ENCODE results near the gene TPCN2.

The TPCN2 gene

DNA sequence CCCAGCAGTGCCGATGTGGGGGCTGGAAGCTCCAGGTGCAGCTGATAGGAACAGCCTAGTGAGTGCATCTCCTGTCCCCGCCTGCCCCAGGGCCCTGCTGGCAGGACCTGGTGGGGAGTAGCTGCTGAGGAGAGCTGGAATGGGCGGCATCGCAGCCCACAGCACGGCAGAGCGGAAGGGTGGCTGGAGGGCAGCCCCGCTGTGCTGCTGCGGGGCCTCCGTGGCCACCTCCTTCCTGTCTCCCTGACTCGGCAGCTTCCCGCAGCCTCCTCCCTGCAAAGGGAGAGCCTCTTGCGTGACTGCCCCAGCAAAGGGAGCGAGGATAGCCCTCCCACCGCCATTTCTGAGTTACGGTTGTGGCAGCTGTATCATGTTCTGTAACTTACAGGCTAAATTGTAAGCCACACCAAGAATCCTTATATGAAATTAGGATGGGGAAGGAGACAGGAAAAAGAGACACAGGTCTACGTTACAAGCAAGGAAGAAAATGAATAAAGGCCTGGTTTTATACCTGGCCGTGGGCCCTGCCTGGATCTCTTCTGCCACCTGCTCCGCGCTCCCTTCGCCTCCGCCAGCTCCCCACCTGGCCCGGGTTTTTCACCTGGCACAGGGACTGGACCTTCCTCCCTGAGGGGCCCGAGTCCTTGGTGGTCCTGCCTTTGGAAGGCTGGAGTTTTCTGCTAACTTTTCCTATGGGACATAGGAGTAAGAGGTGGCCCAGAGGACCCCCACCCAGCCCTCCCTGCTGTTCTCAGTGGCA is 10.0 kb downstream of the TPCN2 start:
- no peak for DNase-seq (ENCODE audit: low spot score)

DNA sequence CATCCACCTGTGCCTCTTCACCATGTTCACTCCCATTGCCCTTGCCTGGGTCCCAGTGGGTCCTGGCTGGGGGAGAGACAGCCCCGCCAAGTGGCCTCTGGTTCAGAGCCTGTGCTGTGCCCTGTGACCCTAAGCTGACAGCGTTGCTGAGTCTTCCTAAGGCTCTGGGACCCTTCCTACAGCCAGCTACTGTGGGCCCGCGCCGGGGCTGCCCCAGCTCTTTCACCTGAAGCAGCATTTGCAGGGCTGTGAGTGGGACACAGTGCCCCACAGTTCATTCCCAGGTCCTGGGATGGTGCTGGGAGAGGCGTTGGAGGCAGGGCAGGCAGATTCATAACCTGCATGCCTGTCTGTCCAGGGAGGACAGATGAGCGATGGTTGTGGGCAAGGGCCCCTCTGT is 10.7 kb downstream of the TPCN2 start:
- DNase-seq (ENCODE audit: low spot score), result no peak

DNA sequence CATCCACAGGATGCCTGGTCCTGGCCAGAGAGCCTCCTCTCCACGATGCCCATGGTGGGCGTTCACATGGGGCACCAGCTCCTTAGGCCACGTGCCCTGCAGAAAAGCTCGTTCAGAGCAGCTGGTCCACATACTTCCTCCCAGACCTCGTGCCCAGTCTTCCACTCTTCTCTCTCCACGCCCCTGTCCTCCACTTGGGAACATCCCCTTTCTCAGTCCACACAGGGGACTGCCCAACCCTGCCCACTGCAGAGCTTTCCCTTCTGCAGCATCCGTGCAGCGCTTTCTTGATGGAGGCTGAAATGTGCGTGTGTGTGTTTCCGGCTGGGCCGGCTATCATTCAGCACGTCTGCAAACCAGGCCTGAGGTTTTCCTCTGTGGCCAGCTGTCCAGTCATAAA is 11.3 kb downstream of the TPCN2 start:
- DNase-seq (ENCODE audit: low spot score), result no peak

DNA sequence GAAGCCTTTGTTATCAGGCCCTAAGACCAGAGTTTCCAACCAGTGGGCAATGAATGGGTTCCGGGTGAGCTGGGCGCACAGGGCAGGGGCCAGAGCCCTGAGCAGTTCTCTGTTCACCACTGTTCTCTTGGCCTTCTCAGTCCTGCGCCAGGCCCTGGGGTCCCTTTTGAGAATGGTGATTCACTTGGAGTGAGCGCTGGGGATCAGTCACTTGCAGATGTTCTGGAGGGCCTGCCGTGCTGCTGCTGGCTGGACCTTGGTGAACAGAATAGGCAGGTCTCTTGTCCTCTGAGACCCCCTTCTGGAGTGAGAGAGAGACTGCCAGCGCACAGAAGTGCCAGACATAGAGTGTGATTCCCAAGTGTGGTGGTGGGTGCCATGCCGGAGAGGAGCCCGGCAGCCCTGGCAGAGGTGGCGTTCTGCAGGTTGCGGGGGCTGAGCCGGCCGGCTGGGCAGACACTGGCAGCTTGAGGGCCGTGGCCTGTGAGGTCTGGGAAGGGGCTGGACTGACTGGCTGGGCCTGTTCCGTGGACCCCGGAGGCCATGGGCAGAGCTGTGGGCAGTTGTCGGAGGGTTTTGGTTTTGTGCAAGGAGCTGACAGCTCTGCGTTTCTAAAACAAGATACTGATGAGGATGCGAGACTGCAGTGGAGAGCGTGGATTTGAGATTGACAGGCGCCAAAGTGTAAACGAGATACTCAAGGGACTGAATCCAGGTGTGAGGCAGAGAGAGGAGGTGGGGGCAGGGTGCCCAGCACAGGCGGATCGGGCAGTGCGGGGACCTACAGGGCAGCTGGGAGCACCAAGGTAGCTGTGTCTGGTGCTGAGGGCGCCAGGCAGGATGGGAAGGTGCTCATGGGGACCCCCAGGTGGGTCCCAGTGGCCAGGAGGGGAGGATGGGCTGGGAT is 12.3 kb downstream of the TPCN2 start:
- DNase-seq (ENCODE audit: low spot score), result no peak

DNA sequence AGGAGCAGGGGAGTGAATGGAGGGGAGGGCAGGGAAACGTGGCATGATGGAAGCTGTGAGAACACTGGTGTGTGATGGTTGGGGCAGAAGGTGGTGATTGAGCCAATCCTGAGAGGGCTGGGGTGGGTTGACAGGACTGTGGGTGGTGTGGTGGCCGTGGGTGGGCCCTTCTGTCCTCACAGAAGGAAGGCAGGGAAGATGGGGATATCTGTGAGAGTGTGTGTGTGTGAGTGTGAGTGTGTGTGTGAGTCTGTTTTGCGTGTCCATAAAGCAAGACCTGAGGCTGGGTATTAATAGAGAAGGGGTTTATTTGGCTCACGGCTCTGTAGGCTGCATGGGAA is 13.0 kb downstream of the TPCN2 start:
- no peak for DNase-seq (ENCODE audit: low spot score)

DNA sequence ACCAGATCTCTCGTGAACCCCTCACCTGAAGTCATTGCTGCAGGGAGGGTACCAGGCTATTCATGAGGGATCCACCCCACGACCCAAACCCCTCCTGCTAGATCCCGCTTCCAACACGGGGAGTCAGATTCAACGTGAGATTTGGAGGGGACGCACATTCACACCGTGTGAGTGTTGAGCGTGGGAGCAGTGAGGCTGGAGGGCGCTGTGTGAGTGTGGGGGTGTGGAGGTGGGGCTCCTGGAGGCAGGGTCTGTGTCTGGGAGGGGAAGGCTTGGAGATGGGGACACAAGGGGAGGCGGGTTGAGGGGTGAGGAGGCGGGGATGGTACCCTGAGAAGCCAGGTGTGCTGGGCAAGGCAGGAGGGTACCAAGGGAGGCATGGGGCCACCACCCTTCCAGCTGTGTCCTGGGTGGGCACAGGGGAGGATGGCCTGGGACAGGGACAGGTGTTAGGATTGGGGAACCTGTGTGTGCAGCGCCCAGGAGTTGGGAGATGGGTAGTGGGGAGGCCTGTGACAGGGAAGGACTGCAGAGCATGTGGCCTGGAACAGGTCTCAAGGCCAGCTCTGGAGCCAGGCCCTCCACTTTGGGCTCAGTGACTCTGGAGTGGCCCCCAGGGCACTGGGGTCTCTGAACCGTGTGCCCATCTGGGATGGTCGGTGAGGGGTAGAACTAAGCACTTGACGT is 13.6 kb downstream of the TPCN2 start:
- DNase-seq (ENCODE audit: low spot score), result no peak

DNA sequence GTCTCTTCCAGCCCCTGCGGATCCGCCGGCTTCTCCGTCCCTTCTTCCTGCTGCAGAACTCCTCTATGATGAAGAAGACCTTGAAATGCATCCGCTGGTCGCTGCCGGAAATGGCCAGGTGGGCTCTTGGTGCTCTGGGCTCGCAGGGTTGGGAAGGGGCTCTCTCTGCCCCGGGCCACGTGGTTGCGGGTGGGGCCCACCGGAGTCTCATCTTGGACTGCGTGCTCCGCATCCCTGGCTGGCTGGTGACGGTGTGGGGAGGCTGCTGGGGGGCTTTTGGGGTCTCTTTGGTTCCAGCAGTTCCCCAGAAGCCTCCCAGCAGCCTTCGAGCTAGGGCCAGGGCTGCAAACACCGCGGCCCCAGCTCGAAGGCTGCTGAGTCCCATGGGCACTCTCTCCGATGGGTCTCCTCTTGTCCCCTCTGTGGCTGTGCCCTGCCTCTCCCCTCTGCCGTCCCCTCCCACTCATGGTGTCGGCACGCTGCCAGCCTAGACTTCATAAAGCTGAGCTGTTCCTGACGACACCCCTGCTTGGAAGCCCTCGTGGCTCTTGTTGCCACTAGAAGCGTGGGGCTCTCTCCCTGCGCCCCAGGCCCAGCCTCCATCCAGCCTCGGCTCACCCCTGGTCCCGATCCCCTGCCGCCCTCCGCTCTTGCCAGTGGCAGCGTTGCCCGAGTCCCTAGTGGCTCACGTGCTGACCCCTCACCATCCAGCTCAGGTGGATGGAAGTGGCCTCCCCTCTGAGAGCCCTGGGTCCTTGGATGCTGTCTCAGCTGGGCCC is 14.3 kb downstream of the TPCN2 start:
- DNase-seq (ENCODE audit: low spot score), result no peak

DNA sequence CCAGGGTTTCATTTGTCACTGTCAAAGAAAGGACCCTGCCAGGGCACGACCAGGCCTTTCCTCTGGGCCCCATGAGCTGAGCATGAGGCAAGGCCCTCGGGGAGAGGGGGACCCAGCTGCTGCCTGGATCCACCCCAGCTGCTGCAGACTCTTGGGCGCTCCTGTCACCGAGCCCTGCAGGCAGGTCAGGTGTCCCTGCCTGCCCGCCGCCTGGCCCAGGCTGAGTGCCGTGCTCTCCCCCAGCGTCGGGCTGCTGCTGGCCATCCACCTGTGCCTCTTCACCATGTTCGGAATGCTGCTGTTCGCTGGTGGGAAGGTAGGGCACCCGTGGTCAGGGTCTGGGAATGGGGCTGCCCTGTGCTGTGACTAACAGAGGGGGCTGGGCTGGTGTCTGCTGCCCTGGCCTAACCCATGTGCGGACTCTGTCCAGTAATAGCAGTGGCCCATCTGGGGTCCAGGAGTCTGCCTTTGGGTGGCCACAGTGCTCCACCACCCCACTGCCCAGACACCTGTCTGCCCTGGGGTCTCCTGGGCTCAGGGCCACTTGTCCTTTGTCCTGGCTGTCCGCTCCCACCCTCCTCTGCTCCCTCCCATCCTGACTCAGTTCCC is 15.0 kb downstream of the TPCN2 start:
- no peak for DNase-seq (ENCODE audit: low spot score)

DNA sequence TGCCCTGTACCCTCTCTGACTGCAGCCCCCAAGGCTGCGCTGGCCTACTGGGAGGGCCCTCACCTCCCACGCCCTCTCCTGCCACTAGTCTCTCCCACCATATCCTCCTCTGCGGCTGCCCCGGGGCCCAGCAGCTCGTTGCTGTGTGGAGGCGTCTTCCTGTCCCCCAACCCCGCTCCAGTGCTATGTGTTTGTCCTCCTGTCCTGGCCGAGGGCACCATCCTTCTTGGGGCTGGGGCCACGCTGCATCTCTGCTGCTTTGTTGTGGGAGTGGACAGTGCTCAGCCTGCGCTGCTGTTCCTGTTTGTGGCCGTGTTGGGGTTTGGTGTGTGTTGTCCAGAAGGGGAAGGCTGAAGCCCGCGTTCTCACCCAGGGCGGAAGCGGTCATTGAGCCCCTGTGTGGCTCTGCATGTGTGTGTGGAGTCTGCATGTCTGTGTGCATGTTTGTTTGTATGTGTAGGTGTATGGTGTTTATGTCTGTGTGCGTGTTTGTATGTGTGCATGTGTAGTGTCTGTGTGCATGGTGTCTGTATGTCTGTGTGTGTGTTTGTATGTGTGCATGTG is 15.7 kb downstream of the TPCN2 start:
- DNase-seq (ENCODE audit: low spot score), result no peak

DNA sequence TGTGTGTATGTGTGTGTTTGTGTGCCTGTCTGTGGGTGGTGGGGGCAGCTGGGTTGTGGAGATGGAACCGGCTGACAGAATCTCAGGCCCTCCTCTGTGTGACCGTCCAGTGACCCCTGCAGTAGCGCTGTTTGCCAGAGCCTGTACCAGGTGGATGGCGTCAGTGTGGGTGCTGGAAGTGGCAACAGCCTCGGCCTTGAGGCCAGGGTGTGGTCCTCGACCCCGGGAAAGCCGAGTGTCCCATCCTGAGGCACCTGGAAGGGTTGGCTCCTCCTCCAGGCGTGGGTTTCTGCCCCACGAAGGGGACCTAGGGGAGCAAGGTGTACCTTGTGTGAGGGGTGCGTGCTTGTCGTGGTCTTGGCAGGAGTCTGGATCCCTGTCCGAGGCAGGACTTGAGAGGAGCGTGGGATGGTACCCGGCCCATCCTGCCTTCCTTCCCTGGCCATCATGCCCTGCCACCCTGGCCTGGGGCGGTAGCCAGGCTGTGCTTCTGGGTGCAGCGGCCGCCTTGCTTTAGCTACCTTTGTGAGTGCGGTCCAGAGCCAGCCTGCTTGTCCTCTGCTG is 16.5 kb downstream of the TPCN2 start:
- DNase-seq (ENCODE audit: low spot score), result no peak

DNA sequence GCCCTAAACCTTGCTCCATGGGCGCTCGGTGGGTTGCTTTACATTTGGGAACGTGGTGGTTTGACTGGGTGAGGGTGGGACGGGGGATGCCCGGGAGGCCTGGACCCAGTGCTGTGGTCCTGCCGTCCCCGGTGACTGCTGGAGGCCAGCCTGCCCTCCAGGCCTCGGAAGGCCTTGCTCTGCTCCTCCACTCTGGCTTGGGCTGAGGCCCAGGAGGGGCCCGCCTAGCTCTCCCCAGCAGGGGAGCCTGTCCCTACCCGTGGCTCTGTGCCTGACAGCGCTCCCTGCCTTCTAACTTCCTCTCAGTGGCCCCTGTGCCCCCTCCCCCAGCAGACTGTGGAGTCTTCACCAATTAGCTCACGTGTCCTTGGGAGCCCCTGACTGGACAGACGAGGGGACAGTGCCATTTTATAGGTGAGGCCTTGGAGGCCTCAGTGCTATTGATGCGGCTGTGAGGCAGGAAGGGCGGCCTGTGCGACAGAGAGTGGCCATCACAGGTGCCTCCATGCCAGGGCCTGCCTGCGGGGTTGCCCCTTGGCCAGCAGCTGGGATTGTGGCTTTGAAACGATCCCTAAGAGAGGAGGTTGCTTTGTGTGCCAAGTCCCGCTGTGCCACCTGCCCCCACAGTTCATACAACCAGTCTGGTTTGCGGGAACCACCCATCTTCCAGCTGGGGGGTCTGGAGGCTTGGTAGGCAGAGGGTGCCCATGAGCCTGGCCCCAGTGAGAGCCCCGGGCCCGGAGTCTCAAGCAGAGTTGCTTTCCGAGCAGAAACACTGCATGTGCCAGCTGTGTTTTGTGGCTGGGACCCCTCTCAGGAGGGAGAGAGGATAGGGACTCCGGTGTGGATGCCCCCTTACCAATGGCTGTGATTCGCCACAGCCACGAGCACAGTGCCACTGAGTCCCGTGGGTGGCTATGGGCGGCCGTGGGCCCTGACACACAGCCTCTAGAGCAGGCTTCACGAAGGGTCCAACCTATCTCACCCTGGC is 17.7 kb downstream of the TPCN2 start:
- no peak for DNase-seq (ENCODE audit: low spot score)

DNA sequence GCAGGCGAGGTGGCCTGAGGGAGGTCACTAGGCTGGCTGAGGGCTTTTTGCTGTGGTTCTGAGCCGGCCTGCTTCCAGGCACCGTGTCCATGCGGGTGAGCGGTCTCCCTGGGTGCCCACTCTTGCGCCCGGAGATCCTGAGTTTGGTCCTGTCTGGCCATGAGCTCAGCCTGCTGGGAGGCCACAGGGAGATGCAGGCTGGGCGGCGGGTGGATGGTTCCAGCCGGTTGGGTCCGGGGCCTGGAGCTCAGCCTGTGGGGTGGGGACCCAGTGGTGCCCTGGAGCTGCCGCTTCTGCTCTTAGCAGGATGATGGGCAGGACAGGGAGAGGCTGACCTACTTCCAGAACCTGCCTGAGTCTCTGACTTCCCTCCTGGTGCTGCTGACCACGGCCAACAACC is 18.5 kb downstream of the TPCN2 start:
- DNase-seq (ENCODE audit: low spot score), result no peak

DNA sequence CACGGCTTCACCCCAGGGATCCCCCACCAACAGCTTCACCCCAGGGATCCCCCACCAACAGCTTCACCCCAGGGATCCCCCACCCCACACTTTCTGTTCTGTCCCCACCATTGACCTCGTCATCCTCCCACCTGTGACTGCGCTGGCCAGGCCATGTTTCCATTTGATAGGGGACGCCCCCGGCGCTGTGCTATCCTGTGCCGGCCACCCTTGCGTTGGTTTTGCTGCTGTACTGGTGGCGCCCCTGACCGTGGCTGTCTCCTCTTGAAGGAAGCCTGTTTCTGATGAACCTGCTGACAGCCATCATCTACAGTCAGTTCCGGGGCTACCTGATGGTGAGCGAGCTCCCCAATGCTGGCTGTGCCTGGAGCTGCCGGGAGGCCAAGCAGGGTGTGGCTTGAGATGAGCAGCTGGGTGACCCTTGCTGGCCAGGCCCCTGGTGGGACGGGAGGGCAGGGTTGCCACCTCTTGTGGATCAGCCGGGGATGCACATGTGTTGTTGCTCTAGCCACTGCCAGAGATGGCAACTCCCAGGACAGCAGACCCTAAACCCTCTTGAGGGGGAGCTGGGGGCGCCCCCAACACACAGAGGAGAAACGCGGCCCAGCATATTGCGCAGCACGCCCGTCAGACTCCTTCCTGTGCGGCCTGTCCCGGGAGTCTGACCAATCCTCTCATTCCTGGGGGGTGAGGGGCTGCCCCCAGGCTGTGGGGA is 22.5 kb downstream of the TPCN2 start:
- DNase-seq (ENCODE audit: low spot score), result no peak

DNA sequence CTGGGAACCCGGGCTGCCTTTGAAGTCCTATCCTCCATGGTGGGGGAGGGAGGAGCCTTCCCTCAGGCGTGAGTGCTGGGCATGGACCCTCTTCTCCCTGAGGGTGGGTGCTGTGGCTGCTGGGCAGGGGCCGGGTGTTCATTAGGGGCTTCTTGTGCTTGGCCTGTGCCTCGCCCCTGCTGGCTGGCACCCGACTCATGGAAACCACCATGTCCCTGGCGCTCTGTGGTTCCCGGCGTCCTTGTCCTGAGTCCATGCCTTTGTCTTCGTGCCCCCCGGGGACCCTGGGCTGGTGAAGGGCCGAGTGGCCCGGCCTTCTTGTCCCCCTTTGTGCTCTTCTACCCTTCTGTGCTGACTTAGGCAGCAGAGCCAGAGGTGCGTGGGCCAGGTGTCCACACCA is 23.2 kb downstream of the TPCN2 start:
- DNase-seq (ENCODE audit: low spot score), result no peak

DNA sequence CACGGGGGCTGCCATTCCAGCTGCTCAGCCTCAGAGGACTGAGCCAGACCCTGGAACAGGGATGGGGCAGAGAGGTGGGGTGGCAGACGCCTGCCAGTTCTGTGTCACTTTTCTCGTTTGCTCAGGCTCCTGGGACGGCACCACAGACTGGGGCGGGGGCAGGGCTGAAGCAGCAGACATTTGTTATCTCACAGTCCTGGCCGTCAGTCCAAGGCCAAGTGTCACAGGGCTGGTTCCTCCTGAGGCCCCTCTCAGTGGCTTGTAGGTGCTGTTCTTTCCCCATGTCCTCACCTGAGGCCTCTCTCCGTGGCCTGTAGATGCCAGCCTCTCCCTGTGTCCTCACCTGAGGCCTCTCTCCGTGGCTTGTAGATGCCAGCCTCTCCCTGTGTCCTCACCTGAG is 24.7 kb downstream of the TPCN2 start:
- no peak for DNase-seq (ENCODE audit: low spot score)

DNA sequence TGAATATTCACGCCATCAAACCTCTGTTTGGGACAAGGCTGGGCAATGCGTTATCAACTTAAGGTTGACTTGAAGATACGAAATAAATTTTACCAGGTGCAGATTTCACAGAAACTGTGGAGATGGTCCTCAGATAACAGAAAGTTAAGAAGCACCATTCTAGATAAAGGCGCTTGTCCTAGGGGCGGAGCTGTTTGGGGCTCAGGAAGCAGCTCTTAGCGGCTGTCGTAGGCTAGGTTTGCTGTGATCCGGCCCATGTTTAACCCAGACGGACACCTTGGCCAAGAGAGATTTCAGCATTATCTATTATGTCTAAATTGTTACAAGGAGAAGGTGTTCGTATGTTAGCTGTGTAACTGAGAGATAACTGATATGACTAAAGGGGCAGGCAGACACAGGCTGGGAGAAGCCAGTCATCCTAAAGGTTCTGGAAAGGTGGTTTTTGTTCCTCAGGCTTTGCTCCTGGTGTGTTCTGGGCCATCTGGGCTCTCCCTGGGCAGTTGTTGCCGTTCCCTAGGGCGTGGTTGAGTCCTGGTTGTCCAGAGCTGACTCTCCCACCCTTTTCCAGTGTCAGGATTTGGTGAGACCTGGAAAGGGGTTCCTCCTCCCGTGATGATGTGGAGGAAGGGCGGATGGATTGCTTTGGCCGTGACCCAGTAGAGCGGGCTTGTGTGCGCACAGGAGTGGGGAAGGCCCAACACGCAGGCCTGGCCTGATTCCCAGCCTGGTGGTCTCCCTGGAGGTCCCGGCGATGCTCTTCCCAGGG is 25.8 kb downstream of the TPCN2 start:
- no peak for DNase-seq (ENCODE audit: low spot score)

DNA sequence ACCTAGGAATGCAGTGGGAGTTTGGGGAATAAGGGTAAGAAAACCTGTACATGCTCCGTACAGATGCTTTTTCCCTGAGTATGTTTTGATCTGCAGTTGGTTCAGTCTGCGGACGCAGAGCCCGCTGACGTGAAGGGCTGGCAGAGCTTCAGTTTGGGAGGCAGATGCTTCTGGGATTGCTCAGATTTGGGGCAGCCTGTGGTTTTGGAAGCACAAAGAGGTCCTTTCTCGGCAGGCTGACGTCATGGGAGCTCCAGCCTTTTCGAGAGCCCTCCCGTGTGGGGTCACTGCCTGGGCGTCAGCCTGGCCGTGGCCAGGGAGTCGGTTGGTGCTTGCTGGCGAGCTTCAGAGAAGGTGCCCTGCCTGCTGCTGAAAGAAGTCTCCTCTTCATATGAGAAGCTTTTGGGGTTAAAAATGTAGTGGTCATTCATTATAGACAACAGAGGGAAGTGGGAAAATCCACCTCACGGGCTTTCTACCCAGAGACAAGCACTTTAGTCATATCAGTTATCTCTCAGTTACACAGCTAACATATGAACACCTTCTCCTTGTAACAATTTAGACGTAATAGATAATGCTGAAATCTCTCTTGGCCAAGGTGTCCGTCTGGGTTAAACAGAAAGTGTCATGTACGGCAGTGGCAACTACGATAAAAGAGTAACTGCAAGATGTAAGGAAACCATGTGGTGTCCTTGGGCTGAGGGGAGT is 26.8 kb downstream of the TPCN2 start:
- peak; percentile 97 for DNase-seq (ENCODE audit: low spot score)
